HG02763 (cell line): ENCODE measurements around the gene C2orf92.
"Not testable (repeated sequence)": the region's sequence is repeated elsewhere in the genome, so short reads cannot be mapped to it uniquely, and the experiment has no call there.

ENCODE experiments used
- ATAC-seq: cut with Tn5 transposase; IDR thresholded peaks from one replicate; pipeline ENCODE4 v1.9.1; 2021; ENCODE audit warnings: mild to moderate bottlenecking, moderate library complexity; ENCODE audit not compliant: unreplicated experiment

Gene C2orf92

DNA sequence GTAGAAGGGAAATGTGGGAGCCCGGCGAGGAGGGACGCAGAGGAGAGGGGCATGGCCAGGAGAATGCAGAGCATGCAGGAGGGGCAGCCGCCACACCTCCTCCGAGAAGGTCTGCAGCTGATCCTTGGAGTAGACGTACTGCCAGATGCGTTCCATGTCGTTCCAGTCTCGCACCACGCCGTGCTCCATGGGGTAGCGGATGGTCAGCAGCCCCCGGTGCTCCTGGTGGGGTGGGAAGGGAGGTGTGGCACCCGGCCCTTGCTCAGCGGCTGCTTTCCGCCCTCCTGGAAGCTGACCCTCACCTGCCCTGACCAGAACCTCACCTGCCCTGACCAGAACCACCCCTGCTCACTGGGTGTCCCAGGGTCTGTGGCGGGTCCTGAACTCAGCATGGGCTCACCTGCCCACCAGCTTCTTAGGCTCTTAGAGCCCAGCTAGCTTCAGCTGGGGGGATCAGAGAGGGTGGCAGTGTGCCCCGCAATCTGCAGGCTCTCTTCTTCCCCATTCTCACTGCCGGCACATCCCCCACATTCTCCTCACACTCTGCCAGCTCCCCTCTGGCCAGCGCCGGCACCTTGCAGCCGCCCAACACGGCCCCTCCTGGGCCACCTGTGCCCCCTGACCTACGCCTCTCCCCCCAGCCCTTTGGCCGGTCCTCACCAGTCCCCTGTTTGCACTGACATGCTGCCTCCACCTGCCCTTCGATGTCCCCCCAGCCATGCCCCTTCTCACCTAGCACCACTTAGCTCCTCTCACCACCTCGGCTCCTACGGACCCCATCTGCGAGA, 10.1 kb upstream of the C2orf92 start:
- no peak for ATAC-seq

DNA sequence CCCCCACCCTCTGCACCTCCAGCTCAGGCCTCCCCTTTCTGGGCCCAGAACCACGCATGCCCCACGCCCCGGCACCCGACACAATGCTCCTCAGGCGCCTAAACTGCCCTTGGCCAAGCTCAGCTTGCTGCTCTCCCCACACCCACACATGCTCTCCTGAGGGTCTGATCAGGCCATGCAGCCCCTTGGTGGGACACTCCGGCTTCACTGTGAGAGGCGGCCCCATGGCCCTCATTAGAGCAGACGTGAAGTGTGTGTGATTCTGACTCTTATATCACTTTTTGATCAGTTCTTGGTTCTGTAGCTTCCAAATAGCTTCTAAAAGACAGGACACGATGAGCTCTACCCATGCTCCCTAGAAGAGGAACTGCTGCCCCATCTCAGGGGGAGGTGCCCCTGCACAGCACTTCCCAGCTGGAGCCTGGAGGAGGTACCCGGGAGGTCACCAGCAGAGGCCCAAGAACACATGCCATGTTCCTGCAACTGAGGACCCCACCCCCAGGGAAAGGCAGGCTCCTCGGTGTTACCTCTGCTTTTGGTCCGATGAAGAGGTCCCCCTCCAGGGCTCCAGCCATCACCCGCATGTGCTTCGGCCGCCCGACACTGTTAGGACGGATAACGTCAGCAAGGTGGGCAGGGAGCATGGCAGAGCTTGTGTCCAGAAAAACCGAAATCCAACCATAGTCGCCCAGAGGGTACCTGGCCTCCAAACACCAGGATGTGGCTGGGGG, 9.3 kb upstream of the C2orf92 start:
- ATAC-seq: no peak

DNA sequence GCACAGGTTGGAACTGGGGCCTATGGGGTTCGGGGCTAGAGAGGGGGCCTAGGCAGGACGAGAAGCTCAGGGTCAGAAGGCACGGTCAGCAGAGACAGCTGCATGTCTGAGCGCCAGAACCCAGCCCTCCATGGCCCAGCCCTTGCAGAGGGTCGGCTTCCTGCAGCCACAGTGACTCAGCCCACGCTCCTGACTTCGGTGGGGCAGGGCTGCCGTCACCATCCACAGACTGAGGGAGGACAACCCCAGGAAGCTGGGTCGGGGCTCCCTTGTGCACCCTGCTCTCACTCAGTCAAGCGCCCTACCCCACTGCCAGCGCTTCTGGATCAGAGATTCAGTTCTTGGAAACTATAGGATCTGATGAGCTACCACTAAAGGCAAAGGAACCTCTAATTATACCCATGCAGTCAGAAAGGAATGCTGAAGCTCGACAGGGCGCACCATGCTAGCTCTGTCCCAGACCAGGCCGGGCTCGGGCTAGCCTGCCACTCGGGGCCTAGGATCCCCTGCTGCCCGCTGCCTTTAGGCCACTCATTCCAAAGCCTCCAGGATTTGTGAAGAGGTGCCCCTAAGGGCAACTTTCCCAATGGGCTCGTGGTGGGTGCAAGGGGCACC, 8.6 kb upstream of the C2orf92 start:
- no peak for ATAC-seq

DNA sequence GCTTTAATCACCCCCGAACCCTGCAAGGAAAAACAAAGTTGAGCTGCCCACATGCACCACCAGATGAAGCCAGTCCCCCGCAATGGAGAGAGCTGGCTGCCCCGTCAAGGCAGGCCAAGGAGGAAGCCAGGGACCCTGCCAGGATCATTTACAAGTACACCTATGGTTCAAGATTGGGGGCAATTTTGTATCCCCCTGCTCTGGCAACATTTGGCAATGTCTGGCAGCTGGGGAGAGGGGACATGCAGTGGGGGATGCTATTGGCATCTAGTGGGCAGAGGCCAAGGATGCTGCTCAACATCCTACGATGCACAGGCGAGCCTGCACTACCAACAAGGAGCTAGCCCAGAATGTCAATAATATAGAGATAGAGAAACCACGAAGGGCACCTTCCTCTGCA, 7.6 kb upstream of the C2orf92 start:
- no peak for ATAC-seq

DNA sequence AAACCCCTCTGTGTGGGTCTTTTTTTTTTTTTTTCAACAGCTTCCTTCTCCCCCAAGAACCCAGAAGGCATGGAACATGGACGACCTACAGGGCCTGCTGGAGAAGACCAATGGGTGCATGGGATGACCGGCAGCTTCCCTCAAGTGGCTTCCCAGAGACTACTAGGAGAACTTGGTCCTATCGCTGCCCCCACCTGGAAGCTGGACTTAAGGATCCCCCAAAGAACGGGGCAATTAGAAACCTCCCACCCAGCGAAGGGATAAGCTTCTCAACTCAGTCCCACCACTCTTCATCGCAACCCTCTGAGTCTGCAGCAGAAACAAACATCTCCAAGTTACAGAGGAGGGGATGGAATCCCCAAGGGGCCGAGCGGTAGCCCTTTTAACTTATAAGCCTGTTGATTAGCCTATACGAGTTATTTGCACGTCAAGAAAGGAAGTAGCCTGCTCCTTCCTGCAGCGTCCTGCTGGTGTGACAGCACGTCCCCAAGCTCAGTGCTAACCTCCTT, 7.1 kb upstream of the C2orf92 start:
- ATAC-seq: no peak

DNA sequence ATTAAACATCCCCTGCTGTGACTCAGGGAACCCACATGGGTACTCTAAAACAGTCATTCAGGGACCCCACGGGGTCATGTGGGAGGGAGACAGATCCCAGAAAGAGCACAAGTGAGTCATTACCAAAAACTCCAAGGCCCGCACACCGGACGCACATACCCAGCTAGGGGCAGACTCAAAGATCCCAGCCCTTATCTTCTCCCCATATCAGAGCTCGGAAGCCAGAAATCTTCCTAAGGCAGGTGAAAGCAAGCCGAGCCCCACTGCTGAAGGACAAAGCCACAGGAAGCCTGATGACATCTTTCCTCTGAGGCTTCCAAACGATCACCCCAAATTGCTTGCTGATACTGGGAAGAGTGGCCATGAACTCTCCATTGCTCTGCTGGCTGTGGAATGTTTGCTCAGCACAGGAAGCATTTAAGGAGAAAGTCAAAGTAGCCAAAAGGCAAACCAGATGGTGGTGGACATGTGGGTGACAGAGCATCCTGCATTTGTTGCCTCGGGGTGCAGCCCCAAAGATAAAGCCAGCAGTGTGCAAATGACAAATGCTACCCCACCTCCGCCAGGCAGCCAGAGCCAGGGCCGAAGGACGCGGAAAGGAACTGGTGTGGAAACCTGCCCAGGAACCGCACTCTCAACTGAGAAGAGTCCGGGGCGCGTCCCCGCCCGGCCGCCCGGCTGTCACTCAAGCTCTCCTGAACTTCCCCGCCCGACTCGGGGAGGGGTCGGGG, 6.5 kb upstream of the C2orf92 start:
- ATAC-seq: peak; percentile 41

DNA sequence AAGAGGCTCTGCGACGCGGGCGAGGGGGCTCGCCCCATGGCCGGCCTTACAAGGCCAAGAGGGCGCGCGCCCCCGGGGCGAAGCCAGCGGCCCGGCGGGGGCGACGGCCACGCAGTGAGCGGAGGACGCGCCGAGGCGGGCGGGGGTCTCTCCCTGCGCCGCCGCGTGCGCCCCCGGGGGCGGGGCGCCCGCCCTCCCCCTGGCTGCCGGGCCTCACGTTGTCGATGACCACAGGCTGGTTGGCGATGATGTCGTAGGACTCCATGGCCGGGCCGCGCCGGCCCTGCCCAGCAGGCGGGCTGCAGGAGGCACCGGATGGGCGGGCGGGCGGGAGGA, 5.9 kb upstream of the C2orf92 start:
- no peak for ATAC-seq

DNA sequence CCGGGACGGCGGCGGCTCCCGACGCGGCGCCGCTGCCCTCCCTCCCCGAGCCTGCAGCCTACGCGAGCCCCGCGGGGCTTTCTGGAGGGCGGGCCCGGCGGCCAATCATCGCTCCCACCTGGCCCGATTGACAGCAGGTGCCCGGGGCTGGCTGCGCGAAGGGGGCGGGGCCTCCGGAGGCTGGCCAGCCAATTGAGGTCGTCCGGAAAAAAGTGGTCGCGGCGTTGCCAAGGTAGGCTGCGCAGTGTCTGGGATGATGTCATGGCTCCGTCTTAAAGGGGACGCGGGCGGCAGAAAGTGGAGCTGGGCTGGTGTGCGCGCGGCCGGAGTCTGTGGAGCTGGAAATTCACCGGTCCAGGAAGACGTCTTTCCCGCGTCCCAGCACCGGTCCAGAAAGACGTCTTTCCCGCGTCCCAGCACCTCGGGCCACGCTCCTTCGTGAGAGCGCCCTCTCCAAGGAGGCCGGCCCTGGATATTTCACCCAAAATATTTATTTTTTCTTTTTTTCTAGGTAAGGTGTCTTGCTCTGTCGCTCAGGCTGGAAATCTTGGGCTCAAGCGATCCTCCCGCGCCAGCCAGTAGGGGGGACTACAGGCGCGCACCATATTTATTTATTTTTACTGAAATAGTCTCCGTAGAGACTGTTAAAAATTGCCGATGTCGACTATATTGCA, 5.4 kb upstream of the C2orf92 start, which contains the start of gene ACTR1B:
Gene ACTR1B (minus strand): TSS at position 83 of the 674 bp plus-strand sequence. CDS start 154 bp downstream, outside the sequence.
- peak; percentile 93 for ATAC-seq

DNA sequence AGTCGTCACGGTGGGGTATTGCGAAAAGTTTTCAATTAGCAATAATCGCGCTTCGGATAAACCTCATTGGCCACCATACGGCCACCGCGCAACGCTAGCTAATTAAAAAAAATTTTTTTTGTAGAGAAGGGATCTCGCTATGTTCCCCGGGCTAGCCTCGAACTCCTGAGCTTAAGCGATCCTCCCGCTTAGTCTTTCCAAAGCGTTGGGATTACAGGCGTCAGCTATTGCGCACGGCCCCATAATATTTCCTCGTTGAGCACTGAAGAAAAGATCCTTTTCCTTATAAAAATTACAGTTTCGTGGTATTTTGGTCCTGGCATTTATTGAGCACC, 4.9 kb upstream of the C2orf92 start:
- ATAC-seq: no peak

DNA sequence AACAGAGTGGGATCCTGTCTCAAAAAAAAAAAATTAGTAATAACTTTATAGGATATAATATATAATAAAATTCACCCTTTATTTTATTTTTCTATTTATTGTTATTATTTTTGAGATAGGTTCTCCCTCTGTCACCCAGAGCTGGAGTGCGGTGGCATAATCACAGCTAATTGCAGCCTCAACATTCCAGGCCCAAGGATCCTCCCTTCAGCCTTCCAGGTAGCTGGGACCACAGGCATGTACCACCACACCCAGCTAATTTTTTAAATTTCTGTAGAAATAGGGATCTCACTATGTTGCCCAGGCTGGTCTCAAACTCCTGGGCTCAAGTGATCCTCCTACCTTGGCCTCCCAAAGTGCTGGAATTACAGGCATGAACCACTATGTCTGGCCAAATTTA, 958 bp downstream of the C2orf92 start:
- ATAC-seq: no peak

DNA sequence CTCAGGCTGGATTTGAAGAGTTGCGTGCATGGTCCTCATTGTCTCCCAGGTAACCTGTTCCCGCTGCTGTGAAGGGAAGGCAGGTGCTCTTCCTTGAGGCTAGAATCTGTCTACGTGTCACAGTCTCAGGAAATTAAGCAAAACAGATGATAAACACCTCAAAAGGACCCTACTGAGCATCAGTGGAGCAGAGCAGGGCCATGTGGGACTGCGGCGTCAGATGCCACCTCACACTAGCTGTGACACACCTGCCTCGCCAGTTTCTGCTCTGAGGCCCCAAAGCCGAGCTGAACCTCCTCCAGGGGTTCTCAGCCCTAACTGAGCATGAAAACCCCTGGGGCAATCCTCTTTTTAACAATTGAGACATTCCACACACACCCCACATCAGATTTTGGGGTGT, 2.0 kb downstream of the C2orf92 start:
- no peak for ATAC-seq

DNA sequence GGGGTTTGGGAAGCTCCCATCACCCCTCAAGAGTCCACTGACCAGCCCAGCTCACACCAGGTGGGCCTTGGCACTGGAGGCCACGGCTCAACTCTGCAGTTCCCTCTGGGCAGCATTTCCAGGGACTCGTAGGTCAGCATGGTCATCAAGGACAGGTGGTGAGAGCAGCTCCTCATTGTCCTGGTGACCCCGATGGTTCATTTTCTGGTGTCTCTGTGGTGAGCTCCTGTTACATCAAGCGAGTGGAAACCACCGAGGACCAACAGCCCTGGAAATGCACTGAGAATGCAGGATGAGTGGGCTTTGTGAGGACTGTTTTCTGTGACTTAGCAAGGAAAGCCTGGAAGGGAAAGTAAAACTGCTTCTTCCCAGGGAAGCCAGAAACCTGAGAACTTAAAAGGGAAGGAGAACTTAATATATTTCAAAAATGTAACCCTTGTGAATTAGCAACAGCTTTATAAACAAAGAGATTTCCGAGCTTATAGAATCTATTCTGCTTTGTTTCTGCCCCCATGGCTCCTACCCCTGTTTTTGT, 3.2 kb downstream of the C2orf92 start:
- ATAC-seq: not testable (repeated sequence)

DNA sequence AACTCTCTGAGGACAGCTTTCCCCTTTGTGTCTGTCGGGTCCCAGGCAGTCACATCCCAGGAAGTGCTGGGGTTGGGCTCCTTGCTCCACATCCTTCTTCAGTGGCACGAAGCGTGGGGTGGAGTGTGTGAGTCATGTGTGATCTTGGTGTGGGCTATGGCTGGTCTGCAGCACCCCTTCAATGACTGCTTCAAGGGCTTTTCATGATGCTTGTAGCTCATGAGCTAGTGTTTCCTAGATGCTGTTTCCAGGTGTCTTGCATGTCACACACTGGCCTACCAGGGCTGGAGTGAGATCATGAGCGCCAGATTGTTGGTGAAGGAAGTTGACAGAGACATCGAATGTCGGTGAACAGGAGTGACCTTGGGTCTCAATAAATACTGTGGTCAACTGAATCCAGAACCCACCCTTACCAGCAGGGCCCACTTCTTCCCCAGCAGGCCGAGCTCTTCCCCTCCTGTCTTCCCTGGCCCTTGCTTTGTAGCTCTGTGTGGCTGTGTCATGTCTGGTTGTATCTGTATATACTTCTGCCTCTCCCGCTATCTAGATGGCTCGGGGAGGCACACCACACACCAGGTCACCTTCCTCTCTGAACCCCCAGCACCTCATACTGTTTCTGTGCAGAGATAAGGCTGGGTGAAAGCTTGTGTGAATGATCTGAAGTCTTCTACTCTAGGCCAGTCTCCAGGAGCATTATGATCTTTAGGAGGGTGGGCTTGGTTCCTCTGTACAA, 3.8 kb downstream of the C2orf92 start:
- no peak for ATAC-seq

DNA sequence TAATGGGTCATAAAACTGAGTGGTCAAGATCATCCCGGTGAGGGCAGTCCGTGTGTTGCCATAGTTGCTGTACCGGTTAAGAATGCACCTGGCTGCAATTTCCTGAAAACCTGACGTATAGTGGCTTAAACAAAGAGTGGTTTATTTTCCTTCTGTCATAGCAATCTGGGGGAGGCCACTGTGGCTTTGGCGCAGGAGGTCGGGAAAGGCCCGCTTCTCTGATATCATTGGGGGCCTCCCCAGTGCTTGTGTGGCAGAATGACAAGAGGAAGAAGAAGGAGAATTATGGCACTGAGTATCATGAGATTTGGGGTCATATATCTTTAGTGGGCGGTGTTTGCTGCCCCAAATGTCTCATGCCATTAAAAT, 4.4 kb downstream of the C2orf92 start:
- no peak for ATAC-seq

DNA sequence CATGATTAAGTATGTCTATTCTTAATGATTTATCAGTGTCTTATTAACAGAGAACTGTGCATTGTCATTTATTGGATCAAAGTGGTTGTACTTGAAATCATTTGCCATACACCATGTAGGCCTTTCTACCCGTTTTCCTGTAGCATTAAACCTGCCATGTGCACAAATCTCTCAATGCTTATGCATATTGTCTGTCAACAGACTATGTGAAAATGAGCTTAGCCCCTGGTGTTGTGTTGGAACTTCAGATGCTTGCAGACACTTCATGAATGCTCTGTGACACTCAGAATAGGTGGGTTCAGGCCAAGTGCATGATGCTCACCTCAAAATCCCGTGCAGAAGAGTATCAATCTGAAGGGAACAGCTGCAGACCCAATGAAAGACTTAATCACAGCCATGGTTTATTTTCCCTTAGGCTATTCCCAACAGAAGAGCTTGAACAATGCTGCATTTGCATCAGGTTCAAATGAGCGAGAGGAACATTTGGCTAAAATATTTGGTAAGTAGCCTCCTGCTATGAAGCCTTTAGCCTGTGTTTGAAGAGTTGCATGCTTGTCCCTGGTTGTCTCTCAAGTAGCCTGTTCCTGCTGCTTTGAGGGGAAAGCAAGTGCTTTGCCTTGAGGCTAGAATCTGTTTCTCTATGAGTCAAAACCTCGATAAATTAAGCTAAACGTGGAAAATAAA, 6.1 kb downstream of the C2orf92 start:
- ATAC-seq: no peak

DNA sequence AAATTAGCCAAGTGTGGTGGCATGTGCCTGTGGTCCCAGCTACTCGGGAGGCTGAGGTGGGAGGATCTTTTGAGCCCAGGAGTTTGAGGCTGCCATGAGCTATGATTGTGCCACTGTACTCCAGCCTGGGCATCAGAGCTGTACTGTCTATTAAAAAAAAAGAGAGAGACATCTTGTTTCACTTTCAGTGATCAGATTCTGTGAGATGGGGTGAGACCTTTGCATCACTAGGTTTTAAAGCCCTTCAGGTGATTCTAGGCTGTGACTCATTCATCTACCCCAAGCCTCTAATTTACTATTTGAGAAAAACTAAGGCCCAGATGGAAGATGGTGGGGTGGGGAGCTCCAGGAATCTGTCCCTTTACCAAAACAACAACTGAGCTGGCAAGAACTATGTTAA, 7.1 kb downstream of the C2orf92 start:
- no peak for ATAC-seq

DNA sequence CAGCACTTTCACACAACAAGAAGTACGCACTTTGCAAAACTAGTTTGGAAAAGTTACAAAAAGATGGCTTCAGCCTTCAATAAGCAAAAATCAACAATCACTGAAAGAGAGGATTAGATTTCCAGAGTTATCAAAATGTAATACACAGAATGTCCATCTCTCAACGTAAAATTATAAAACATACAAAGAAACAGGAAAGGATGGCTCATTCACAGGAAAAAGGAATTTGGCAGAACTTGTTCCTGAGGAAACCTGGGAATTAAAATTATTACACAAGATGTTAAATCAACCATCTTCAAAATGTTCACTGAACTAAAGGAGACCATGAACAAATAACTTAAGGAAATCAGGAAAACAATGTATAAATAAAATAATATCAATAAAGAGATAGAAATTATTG, 8.0 kb downstream of the C2orf92 start:
- ATAC-seq: no peak

DNA sequence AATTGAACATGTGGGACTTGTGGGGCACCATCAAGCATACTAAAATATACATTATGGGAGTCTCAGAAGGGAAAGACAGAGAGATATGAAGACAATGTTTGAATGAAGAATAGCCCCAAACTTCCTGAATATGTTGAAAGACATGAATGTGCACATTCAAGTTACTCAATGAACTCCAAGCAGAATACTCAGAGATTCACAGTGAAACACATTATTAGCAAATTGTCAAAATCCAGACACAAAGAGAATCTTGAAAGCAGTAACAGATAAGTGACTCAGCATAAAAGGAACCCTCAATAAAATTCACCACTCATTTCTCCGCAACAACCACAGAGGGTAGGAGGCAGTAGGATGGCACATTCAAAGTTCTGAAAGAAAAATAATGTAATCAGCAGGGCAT, 8.8 kb downstream of the C2orf92 start:
- no peak for ATAC-seq

DNA sequence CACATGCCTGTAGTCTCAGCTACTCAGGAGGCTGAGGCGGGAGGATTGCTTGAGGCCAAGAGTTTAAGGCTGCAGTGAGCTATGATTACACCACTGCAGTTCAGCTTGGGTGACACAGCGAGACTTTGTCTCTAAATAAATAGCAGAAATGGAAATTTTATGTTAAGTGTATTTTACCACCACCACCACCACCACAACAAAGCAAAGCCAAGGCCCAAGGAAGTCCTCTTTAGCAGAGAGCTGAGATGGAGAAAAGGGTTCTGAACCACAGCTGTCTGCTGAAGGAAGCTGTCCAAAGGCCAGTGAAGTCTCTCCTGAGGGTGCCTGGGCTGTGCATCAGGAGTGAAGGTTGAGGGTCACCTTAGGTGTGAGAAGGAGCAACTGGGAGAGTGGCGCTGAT, 17.7 kb downstream of the C2orf92 start:
- ATAC-seq: not testable (repeated sequence)
